Adrenal gland (tissue), 5 donors: Measurements from ENCODE around the gene BIRC3.

Source experiments
- CTCF ChIP-seq, 6 experiments: fragments of 450-650 bp in 4 of 6; fragments of 200-600 bp in 2 of 6; sonication (generic) in 1 of 6; IDR thresholded peaks; 1 replicate in 5 of 6; 2 replicates in 1 of 6; pipeline versions ENCODE4 v1.5.1 to v1.8.0; 2016 to 2021; ENCODE audit warnings: antibody characterized with exemption in 6 of 6, mild to moderate bottlenecking in 2 of 6, moderate library complexity in 1 of 6
- POLR2A ChIP-seq, 2 donors: fragments of 450-650 bp; IDR thresholded peaks; one replicate each; pipeline ENCODE4 v1.6.1; 2017; ENCODE audit warnings: antibody characterized with exemption in 2 of 2, mild to moderate bottlenecking in 2 of 2, moderate library complexity in 1 of 2
- donor health status: DM: no; HTN: no; CAD: no.

- no peak for TF ChIP-seq CTCF (IDR thresholded peaks at IDR 0.05)
- TF ChIP-seq POLR2A (IDR thresholded peaks at IDR 0.05), result no peak
Measured at GRCh38 chr11:102316346-102316904, 859 bp upstream of the BIRC3 start.
